GM12892 (cell line): ENCODE measurements around the gene CRYBG2.

Experiments
- POLR2A ChIP-seq: IDR thresholded peaks from 2 replicates; pipeline ENCODE4 v1.6.1; 2011; ENCODE audit warnings: low read depth, low read length, control low read depth
- POLR2AphosphoS5 ChIP-seq: IDR thresholded peaks from 2 replicates; pipeline ENCODE4 v1.6.1; 2011; ENCODE audit warnings: low read depth, low read length, control low read depth
- TAF1 ChIP-seq: IDR thresholded peaks from 2 replicates; pipeline ENCODE4 v1.6.1; 2011; ENCODE audit warnings: low read depth, mild to moderate bottlenecking, control low read depth, low read length, borderline replicate concordance

- TF ChIP-seq POLR2A: no peak
- no peak for TF ChIP-seq POLR2AphosphoS5
- TF ChIP-seq TAF1: no peak
Measured at GRCh38 chr1:26349877-26350244, 4.1 kb downstream of the CRYBG2 start.
